ENCODE measurements around the gene RELL2. TPM values are rescaled to one million over a fixed set of nuclear protein-coding genes. Genes with fewer than 3 reads are reported as not detected.

Gene RELL2
- total RNA-seq, 2 donors from 2014 or later: 2.9 to 3.5 TPM

Other genes starting within 250 kb of the RELL2 start
- gene PCDHGB4, start 249.3 kb upstream of the RELL2 start, total RNA-seq: 1 to 10 TPM in 1 of 2 donors, under 1 TPM in 1; 0.98 to 1.3 TPM
- under 1 TPM; 0.73 to 0.82 TPM for gene PCDHGA8, start 244.4 kb upstream of the RELL2 start, total RNA-seq
- gene PCDHGB5, start 239.1 kb upstream of the RELL2 start, total RNA-seq: 1 to 10 TPM; 3.4 to 4.0 TPM
- gene PCDHGA9, start 234.2 kb upstream of the RELL2 start, total RNA-seq: 1 to 10 TPM; 1.6 to 2.6 TPM
- 1 to 10 TPM; 1.9 to 2.2 TPM for gene PCDHGB6, start 229.0 kb upstream of the RELL2 start, total RNA-seq
- 1 to 10 TPM; 2.8 to 5.3 TPM for gene PCDHGA10, start 224.0 kb upstream of the RELL2 start, total RNA-seq
- 1 to 10 TPM; 3.0 to 4.2 TPM for gene PCDHGB7, start 219.3 kb upstream of the RELL2 start, total RNA-seq
- gene PCDHGA11, start 215.9 kb upstream of the RELL2 start, total RNA-seq: 1 to 10 TPM; 1.3 to 2.2 TPM
- gene PCDHGA12, start 206.5 kb upstream of the RELL2 start, total RNA-seq: 1 to 10 TPM; 1.8 to 2.0 TPM
- 10 to 100 TPM; 15.3 to 16.0 TPM for gene PCDHGC3, start 161.0 kb upstream of the RELL2 start, total RNA-seq
- gene PCDHGC4, start 152.0 kb upstream of the RELL2 start, total RNA-seq: under 1 TPM; 0.64 to 0.92 TPM
- gene PCDHGC5, start 147.9 kb upstream of the RELL2 start, total RNA-seq: under 1 TPM; 0.75 to 0.76 TPM
- gene DIAPH1, start 18.0 kb upstream of the RELL2 start, total RNA-seq: 100 to 1,000 TPM; 105 to 108 TPM
- gene HDAC3, start 148 bp upstream of the RELL2 start, total RNA-seq: 10 to 100 TPM; 37.8 to 40.5 TPM
- 10 to 100 TPM; 15.0 to 19.2 TPM for gene FCHSD1, start 14.4 kb downstream of the RELL2 start, total RNA-seq
- gene ARAP3, start 45.2 kb downstream of the RELL2 start, total RNA-seq: 1 to 10 TPM; 5.3 to 7.1 TPM
- gene PCDH1, start 241.4 kb downstream of the RELL2 start, total RNA-seq: 100 to 1,000 TPM; 133 to 147 TPM

Data from left colon (tissue), 2 donors.